Lung microvascular endothelial cell (primary cell): ENCODE results near the gene RNU1-2. TPM values are rescaled to one million over a fixed set of nuclear protein-coding genes. Genes with fewer than 3 reads are reported as not detected.
"Not testable (repeated sequence)": the region's sequence is repeated elsewhere in the genome, so short reads cannot be mapped to it uniquely, and the experiment has no call there.

Experiments used
- DNase-seq, 2 donors: peaks; one replicate each; pipeline versions ENCODE4 v3.0.0 to v3.0.0-alpha.2; 2010; ENCODE audit warnings: low read depth in 2 of 2
- total RNA-seq: library from RNA; depleted of rRNA; stranded (reverse); fragments of >200 nt; gene quantifications from 2 replicates; pipeline ENCODE4 v1.2.1, GENCODE V29; 2014

Gene RNU1-2
- total RNA-seq, 1 donor from 2014 or later: 5,258 TPM

DNA sequence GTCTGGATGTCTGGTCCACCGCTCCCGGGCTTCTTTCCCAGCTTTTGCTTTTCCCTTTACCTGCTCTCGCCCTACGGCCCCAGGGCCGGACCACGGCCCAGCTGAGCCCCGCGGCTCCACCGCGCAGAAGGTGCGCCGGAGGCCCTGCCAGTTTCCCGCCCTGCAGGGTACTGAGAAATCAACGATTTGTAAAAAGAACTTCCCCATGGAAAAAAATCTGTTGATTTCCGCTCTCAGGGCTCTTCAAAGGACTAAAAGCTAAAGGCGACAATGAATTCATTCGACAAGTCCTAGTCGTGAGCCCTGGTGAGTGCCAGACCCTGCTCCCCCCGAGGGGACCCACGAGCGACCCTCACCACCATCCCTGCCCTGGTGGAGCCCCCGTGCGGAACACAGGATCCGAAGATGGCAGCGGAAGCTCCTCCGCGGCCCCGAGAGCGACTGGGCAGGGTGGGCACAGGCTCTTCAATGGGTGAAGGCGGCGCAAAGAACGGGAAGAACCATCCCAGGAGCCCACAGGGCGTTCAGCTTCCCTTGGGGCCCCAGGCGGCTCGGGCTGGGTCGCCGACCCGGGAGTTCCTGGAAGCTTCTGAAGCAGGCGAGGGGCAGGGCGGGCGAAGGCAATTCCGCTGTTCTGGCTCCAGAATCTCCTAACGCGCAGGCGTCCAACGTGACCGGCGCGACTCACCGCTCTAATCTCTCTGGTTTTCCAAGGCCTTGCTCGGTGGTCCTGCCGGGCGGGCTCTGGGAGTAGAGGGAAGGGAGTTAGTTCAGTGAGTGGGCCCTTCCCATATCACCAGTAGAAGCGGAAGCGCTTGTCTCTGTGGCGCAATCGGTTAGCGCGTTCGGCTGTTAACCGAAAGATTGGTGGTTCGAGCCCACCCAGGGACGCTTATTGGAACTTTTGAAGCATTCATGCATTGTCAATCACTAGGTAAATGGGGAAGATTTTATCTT lies 6.6 kb upstream of the RNU1-2 start:
- peak; percentile 83 to 89 for DNase-seq

DNA sequence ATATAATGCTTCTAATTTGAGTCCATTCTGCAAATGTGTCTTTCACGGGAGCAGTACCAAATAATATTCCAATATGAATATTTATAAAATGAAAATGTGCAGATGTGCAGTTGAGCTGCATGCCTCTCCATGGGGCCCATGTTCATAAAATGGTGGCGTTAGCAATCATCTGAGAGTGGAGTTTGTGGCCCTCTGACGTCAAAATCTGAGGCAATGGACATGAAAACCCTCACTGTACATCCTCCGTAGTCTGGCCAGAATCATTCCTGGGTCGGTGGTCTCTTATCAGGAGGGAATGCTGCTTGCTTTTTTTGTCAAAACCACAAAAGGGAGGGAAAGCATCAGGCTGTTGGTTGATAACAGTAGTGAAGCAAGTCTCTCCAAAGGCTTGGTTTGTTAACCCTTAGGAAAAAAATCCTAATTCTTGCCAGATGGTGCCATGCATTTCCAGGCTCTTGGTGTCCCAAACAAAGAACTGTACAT lies 5.2 kb upstream of the RNU1-2 start:
- DNase-seq: not testable (repeated sequence)

GRCh38 chr1:16891057-16891456 lies 4.7 kb upstream of the RNU1-2 start:
- not testable (repeated sequence) for DNase-seq

- DNase-seq: not testable (repeated sequence)
Measured at GRCh38 chr1:16892978-16893525, 2.7 kb upstream of the RNU1-2 start.

DNA sequence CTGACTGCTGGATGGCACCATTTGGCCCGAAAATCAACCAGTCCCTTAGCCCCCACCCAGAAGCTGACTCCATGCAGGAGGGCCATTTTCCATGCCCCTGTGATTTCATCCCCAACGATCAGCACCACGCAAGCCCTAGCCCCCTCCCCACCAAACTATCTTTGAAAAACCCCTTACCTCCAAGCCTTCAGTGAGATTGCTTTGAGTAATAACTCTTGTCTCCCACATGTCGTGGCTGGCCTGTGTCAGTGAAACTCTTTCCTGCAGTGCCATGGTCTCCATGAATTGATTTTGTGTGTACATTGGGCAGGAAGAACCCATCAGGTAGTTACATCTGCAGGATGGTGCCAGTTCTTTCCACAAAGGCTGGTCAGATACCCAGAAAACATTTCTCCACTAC lies 2.0 kb upstream of the RNU1-2 start:
- not testable (repeated sequence) for DNase-seq

DNA sequence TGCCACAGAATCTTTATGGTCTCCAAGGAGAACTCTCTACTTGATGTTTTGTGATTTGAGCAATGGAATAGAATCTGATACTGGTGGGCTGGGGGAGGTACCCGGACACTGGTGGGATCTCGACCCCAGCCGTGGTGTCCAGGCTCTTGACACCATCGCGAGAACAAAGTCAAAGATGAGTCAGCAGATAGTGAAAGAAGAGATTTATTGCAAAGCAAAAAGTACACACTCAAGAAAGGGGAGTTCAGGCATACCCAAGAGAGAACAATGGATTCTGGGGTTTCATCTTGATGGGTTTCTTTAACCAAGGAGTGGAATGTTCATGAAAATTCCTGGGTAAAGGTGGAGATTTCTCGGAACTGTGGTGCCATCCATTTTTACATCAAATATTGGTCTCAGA lies 1.4 kb upstream of the RNU1-2 start:
- DNase-seq: not testable (repeated sequence)

DNA sequence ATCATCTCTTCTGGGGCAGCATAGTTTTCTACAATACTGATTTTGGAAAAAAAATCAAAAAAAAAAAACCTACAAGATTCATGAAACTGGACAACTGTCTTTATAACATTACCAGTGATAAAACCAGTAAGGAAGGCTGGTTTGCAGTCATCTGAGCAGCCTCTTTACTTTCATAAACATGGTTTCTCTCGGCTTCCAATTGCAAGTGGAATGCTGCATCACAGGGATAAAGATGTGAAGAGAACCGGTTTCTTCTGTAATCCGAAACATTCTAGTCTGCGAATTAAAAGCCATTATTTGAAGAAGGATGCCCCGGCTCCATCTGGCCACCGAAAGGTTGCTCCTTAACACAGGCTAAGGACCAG lies 565 bp upstream of the RNU1-2 start:
- not testable (repeated sequence) for DNase-seq

DNA sequence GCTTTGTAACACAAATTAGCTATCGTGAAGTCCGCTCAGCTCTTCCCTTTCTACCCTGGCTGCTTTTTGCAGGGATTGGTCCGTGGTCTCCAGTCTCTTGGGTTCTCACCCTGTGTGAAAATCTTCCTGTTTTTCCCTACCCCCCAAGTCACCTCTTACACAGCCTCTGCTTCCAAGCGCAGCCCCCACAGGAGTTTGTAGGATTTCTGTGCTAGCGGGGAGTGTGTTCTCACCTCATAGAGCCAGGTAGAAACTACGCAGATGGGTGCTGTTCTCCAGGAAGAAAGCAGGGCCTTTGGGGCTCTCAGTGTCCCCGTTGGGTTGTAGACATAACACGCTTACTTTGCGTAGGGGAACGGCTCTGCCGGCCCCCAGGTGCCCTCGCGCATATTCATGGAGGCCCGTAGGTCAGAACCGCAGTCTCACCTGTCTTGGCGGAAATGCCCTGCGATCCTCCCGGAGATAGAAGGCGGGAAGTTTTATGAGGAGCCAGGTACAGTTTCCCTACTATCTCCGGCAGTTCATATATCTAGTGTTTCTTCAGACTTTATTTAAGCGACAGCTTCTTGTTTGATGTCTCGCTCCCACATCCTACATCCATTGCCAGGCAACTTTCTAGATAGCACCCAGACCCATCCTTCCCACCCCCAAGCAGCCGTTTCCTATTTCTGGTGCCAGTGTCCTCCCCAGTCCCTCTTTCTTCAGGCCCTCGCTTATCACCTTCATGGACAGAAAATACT lies 706 bp downstream of the RNU1-2 start:
- DNase-seq: peak; percentile 31 to 51

DNA sequence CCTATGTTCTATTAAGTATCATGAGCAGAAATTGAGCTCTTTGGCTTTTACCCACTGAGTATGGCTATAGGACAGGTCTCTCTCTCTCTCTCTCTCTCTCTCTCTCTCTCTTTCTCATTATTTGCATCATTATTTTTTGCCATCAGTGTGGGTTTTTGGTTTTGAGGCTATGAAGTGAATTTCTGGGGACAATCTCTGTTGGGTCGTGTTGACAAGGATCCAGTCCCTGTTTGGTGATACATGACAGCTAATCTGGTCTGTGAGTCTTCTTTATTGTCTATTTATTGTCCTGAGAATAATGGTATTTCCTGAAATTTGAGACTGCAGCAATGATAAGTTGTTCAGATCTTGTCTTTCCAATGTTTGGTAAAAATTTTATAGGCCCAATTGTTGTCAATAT lies 1.9 kb downstream of the RNU1-2 start:
- DNase-seq: not testable (repeated sequence)

DNA sequence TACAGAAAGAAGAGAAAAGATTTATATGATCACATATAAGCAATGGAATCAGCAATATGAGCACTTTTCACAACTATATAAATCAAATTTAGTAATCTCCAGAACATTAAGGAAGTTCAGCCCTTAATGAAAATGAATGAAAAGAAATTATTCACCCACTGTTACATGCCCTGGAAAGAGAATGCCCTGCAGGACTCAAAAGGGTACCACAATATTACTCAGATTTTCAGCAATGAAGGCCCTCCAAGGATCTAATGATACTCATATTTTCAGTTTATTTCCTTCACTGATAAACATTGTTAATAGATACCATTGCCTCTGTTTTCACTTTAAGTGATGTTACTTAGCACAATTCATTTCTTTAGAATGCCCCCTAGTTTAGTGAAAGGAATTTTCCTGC lies 2.5 kb downstream of the RNU1-2 start:
- not testable (repeated sequence) for DNase-seq

DNA sequence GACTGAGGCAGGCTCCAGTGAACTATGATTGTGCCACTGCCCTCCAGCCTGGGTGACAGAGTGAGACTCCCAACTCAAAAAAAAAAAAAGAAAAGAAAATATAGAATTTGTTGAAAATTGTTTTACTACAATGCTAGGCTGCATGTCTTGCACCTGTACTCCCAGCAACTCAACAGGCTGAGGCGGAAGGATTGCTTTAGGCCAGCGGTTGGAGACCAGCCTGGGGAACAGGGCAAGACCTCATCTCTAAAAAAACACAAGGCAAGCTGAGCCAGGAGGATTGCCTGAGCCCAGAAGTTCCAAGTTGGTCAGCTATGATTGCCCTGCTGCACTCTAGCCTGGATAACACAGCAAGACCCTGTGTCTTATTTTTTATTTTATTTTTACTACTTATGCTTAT lies 3.2 kb downstream of the RNU1-2 start:
- DNase-seq: not testable (repeated sequence)

DNA sequence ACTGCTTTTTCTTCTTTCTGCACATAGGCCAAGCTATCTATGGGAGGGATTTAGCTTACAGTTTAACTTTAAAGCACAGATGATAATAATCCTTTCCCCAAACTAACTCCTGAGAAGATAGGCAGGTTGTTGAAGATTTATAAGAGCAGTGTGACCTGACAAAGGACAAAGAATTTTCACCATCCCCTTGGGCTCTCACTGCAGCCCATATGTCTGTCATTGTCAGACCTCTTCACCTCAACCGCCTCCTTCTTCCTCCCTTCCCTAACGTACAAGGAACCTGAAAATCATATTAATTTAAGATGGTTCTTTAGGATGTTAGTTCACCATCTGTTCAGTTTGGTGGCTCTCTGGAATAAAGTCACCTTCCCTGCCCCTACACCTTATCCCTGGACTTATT lies 5.0 kb downstream of the RNU1-2 start:
- peak in 1 of 2 donors; percentile 58 for DNase-seq

DNA sequence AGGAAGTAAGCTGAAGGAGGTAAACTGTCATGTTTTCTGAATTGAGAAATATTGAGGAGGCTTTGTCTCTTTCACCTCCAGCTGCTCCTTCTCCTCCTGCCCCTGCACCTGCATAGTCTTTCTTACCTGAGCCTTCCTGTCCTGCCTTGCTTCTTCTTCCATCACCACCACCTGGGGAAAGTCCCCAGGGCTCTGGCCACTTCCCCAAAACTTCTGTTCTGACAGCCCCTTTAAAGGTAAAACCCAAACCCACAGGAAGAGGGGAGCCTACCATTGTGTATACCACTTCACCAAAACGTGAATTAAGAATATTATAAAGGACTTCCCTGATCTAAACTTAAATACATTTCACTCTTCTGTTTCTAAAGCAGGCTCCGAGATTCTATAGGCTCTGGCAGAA lies 5.6 kb downstream of the RNU1-2 start:
- not testable (repeated sequence) for DNase-seq

DNA sequence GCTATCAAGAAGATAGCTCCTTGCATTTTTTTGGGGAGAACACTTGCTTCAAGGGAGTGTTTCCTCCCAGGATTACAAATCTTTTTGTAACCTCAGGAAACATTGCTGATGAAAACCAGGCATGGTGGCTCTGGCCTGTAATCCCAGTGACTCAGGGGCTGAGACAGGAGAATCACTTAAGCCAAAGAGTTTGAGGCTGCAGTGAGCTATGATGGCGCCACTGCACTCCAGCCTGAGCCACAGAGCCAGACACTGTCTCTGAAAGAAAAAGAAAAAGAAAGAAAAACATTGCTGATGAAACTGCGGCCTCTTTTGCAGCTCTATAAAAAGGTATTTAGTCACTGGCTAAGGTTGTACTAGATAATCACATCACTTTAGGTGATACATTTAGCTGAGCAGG lies 7.3 kb downstream of the RNU1-2 start:
- no peak for DNase-seq

GRCh38 chr1:16903458-16903796 lies 7.6 kb downstream of the RNU1-2 start:
- no peak for DNase-seq

- peak; percentile 99 to 100 for DNase-seq
Measured at GRCh38 chr1:16904560-16905109, 8.9 kb downstream of the RNU1-2 start.

GRCh38 chr1:16905110-16905867 lies 9.5 kb downstream of the RNU1-2 start:
- peak in 1 of 2 donors; percentile 41 for DNase-seq

DNA sequence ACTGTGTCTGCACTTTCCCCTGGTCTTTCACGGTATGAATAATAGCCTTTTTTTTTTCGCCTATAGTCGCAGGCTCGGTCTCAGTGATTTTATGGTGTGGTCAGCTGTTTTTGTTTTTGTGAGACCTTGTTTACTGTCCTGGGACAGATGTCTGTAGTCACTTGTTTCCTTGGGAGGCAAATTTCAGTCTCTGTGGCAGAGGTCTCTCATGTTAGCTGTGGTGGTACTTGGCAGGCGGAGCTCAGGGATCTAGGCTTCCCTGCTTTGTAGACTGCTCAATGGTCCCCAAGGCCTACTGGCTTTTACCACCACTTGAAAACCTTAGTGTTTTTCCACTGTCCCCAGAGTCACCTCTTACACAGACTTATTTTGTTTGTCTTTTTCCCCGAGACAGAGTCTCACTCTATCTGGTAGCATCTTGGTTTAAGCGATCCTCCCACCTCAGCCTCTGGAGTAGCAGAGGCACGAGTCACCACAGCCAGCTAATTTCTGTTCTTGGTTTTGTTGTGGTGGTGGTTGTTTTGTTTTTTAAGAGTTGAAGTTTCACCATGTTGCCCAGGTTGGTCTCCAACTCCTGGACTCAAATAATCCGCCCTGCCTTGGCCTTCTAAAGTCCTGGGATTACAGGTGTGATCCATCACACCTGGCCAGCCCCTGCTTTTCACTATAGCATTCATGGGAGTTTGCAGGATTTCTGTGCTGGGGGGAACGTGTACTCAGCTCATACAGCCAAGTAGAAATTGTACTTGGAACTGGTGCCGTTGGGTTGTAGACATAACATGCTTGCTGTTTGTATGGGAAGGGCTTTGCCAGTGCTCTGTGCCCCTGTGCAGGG lies 10.3 kb downstream of the RNU1-2 start:
- peak in 1 of 2 donors; percentile 25 for DNase-seq

DNA sequence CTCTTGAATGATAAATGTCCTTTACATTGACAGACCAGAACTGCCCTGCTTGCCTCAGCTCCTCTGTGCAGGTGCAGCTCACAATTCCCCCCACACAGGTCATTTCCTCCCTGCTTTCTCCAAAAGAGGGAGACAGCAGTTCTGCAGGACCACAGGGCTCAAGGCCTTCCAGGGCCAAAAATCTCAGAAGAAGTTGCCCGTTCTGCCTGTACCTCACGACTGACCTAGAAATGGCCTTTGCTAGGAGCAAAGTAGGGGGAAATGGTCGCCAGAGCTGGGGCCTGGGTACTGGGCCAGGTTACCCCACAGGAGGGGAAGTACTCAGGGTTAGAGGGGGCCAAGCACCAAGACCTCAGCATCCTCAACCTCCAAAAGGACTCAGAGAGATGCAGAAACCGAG lies 11.1 kb downstream of the RNU1-2 start:
- no peak for DNase-seq
